ENCODE results near the gene SH3GLB1.

GRCh38 chr1:86774305-86775295, 70.2 kb downstream of the SH3GLB1 start:
- TF ChIP-seq, protein P1, sequence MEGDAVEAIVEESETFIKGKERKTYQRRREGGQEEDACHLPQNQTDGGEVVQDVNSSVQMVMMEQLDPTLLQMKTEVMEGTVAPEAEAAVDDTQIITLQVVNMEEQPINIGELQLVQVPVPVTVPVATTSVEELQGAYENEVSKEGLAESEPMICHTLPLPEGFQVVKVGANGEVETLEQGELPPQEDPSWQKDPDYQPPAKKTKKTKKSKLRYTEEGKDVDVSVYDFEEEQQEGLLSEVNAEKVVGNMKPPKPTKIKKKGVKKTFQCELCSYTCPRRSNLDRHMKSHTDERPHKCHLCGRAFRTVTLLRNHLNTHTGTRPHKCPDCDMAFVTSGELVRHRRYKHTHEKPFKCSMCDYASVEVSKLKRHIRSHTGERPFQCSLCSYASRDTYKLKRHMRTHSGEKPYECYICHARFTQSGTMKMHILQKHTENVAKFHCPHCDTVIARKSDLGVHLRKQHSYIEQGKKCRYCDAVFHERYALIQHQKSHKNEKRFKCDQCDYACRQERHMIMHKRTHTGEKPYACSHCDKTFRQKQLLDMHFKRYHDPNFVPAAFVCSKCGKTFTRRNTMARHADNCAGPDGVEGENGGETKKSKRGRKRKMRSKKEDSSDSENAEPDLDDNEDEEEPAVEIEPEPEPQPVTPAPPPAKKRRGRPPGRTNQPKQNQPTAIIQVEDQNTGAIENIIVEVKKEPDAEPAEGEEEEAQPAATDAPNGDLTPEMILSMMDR (IDR thresholded peaks at IDR 0.05; ENCODE audit: poor library complexity, severe bottlenecking) = no peak
- no peak for TF ChIP-seq EP300 (conservative IDR thresholded peaks at IDR 0.05; ENCODE audit: poor library complexity, severe bottlenecking)
- TF ChIP-seq POLR2AphosphoS5 (IDR thresholded peaks at IDR 0.05) = no peak
- TF ChIP-seq MXI1 (conservative IDR thresholded peaks at IDR 0.05; ENCODE audit: poor library complexity, severe bottlenecking) = no peak
- no peak for TF ChIP-seq EZH2 (IDR thresholded peaks at IDR 0.05; ENCODE audit: borderline replicate concordance, insufficient read depth, low read length, poor library complexity, severe bottlenecking)
